OCI-LY7 (cell line): ENCODE results near the gene OLFM2. TPM values are rescaled to one million over a fixed set of nuclear protein-coding genes. Genes with fewer than 3 reads are reported as not detected.

Experiments
- BruUV-seq: library from RNA; stranded (reverse); fragments of 400-500 nt; replicated peaks from 2 replicates; lab custom pipeline; 2021; lab: Mats Ljungman, UMichigan
- CTCF ChIA-PET: fragments of 300-600 bp; sonication (Branson Sonifier 250); formaldehyde crosslinking; loops from one replicate; lab custom pipeline; 2022; ENCODE audit warnings: antibody characterized with exemption; ENCODE audit not compliant: unreplicated experiment; lab: Charles Lee
- POLR2A ChIA-PET: fragments of 300-600 bp; sonication (Branson Sonifier 250); formaldehyde crosslinking; loops from one replicate; lab custom pipeline; 2022; ENCODE audit warnings: antibody characterized with exemption; lab: Charles Lee
- DNase-seq: peaks from one replicate; pipeline ENCODE4 v3.0.0-alpha.2; 2015; ENCODE audit warnings: low spot score
- H2AFZ ChIP-seq: fragments of 200-600 bp; sonication (generic), shearing (Covaris generic); 2 replicates; pipeline ENCODE4 v1.6.1; 2014; ENCODE audit warnings: mild to moderate bottlenecking, antibody characterized with exemption, low read length, moderate library complexity
- H3K27ac ChIP-seq: fragments of 200-600 bp; sonication (generic); 2 replicates; pipeline ENCODE4 v1.5.1; 2014; ENCODE audit warnings: mixed run types, low read depth, mild to moderate bottlenecking, moderate library complexity, low read length, inconsistent platforms; ENCODE audit not compliant: poor library complexity, severe bottlenecking
- H3K36me3 ChIP-seq: fragments of 200-600 bp; sonication (generic); 2 replicates; pipeline ENCODE4 v1.6.1; 2014; ENCODE audit warnings: mild to moderate bottlenecking, antibody characterized with exemption, low read length, moderate library complexity, mixed read lengths; ENCODE audit not compliant: insufficient read depth
- H3K4me1 ChIP-seq: fragments of 200-600 bp; sonication (generic); 2 replicates; pipeline ENCODE4 v1.5.1; 2014; ENCODE audit warnings: mild to moderate bottlenecking, low read length; ENCODE audit not compliant: insufficient read depth, poor library complexity, severe bottlenecking
- H3K4me2 ChIP-seq: fragments of 200-600 bp; sonication (generic); 2 replicates; pipeline ENCODE4 v1.6.1; 2014; ENCODE audit warnings: mild to moderate bottlenecking, low read length
- H3K4me3 ChIP-seq: fragments of 200-600 bp; sonication (generic); 2 replicates; pipeline ENCODE4 v1.5.1; 2014; ENCODE audit warnings: mild to moderate bottlenecking, low read depth, low read length; ENCODE audit not compliant: poor library complexity, severe bottlenecking
- H3K79me2 ChIP-seq: fragments of 200-600 bp; sonication (generic); 2 replicates; pipeline ENCODE4 v1.6.1; 2016; ENCODE audit warnings: low read depth, mild to moderate bottlenecking, low read length, moderate library complexity, mixed read lengths; ENCODE audit not compliant: insufficient read depth
- H3K9me2 ChIP-seq: fragments of 200-600 bp; sonication (generic); 2 replicates; pipeline ENCODE4 v1.6.1; 2016; ENCODE audit warnings: mild to moderate bottlenecking, low read length, mixed read lengths; ENCODE audit not compliant: insufficient read depth
- H3K9me3 ChIP-seq: fragments of 200-600 bp; sonication (generic); 2 replicates; pipeline ENCODE4 v1.6.1; 2014; ENCODE audit warnings: mild to moderate bottlenecking, mixed run types, low read length, mixed read lengths
- H4K20me1 ChIP-seq: fragments of 200-600 bp; sonication (generic); 2 replicates; pipeline ENCODE4 v1.6.1; 2014; ENCODE audit warnings: mild to moderate bottlenecking, antibody characterized with exemption, low read length, moderate library complexity, mixed read lengths; ENCODE audit not compliant: insufficient read depth
- CTCF ChIP-seq: fragments of 200-600 bp; sonication (generic); conservative IDR thresholded peaks from 2 replicates; pipeline ENCODE4 v1.5.1; 2014; ENCODE audit warnings: mild to moderate bottlenecking, antibody characterized with exemption, low read length, moderate library complexity, mixed read lengths
- EZH2phosphoT487 ChIP-seq: fragments of 200-600 bp; sonication (generic); IDR thresholded peaks from 2 replicates; pipeline ENCODE4 v1.6.1; 2018; ENCODE audit warnings: low read depth, borderline replicate concordance, mild to moderate bottlenecking, mixed run types, antibody characterized with exemption, low read length, moderate library complexity, mixed read lengths
- intact Hi-C: fragments of 100-400 bp; cut with micrococcal nuclease; formaldehyde crosslinking; loops from one replicate; pipeline ENCODE4 v1.10.0; 2022; ENCODE audit not compliant: unreplicated experiment
- total RNA-seq, 2 experiments: library from RNA; depleted of rRNA in 1 of 2; stranded (reverse); fragments of >200 nt in 1 of 2; shearing (Covaris generic) in 1 of 2; gene quantifications; 2 replicates each; pipeline ENCODE4 v1.2.3, GENCODE V29; 2014 to 2022

OLFM2 gene
- total RNA-seq, 2 experiments from 2014 or later, result not detected

- no peaks in the 10 kb centered on the region for H3K9me3 ChIP-seq
- intact Hi-C loops, result no loop called here
- no peak overlapping the region for H3K27ac ChIP-seq
- no peak for DNase-seq
- POLR2A ChIA-PET, result no interaction called here
- no peak overlapping the region for H3K4me3 ChIP-seq
- BruUV-seq, result no TSS peak
- no peaks in the 10 kb centered on the region for H3K36me3 ChIP-seq
- no peaks in the 10 kb centered on the region for H4K20me1 ChIP-seq
- no peaks in the 10 kb centered on the region for H3K4me1 ChIP-seq
- CTCF ChIA-PET, result no interaction called here
- H2AFZ ChIP-seq, result no peak overlapping the region
- no peaks in the 10 kb centered on the region for H3K79me2 ChIP-seq
- no peak for TF ChIP-seq EZH2phosphoT487
- no peaks in the 10 kb centered on the region for H3K9me2 ChIP-seq
- H3K4me2 ChIP-seq, result no peak overlapping the region
Measured at GRCh38 chr19:9961103-9961502, 24.8 kb upstream of the OLFM2 start.

- H3K4me3 ChIP-seq, result no peak overlapping the region
- no peaks in the 10 kb centered on the region for H3K9me3 ChIP-seq
- BruUV-seq, result no TSS peak
- ChIA-PET POLR2A (no interaction called here), CTCF (no interaction called here)
- no peaks in the 10 kb centered on the region for H3K36me3 ChIP-seq
- no peak for DNase-seq
- intact Hi-C loops, result no loop called here
- TF ChIP-seq CTCF (no peak), EZH2phosphoT487 (no peak)
- H4K20me1 ChIP-seq, result no peaks in the 10 kb centered on the region
- no peaks in the 10 kb centered on the region for H3K9me2 ChIP-seq
- H3K27ac ChIP-seq, result no peak overlapping the region
- no peak overlapping the region for H3K4me2 ChIP-seq
- H2AFZ ChIP-seq, result no peak overlapping the region
- H3K4me1 ChIP-seq, result no peaks in the 10 kb centered on the region
- H3K79me2 ChIP-seq, result no peaks in the 10 kb centered on the region
Measured at GRCh38 chr19:9958379-9958821, 22.1 kb upstream of the OLFM2 start.

- Histone ChIP-seq H3K79me2 (no peaks in the 10 kb centered on the region), H3K9me3 (no peaks in the 10 kb centered on the region), H2AFZ (no peak overlapping the region), H4K20me1 (no peaks in the 10 kb centered on the region), H3K9me2 (no peaks in the 10 kb centered on the region), H3K4me1 (no peaks in the 10 kb centered on the region), H3K4me2 (no peak overlapping the region), H3K27ac (no peak overlapping the region), H3K36me3 (no peaks in the 10 kb centered on the region), H3K4me3 (no peak overlapping the region)
- BruUV-seq, result no TSS peak
- CTCF ChIA-PET, result no interaction called here
- intact Hi-C loops, result no loop called here
- TF ChIP-seq EZH2phosphoT487 (no peak), CTCF (no peak)
- DNase-seq, result no peak
- POLR2A ChIA-PET, result no interaction called here
Measured at GRCh38 chr19:9956956-9957355, 20.6 kb upstream of the OLFM2 start.
